HEK293T (cell line): ENCODE data around the gene THSD4.

Experiments used
- ARNT ChIP-seq: fragments of 450-650 bp; IDR thresholded peaks from 2 replicates; pipeline ENCODE4 v1.6.1; 2017; ENCODE audit warnings: mild to moderate bottlenecking
- FOXA1 ChIP-seq: fragments of 450-650 bp; IDR thresholded peaks from 2 replicates; pipeline ENCODE4 v1.6.1; 2016; ENCODE audit warnings: mild to moderate bottlenecking
- FOXK2 ChIP-seq: fragments of 450-650 bp; IDR thresholded peaks from 2 replicates; pipeline ENCODE4 v1.6.1; 2016; ENCODE audit warnings: mild to moderate bottlenecking
- SP1 ChIP-seq: fragments of 450-650 bp; IDR thresholded peaks from 2 replicates; pipeline ENCODE4 v1.6.1; 2017
- SUZ12 ChIP-seq: fragments of 450-650 bp; IDR thresholded peaks from 2 replicates; pipeline ENCODE4 v1.6.1; 2016; ENCODE audit warnings: mild to moderate bottlenecking

GRCh38 chr15:71139241-71139640 lies 24.0 kb downstream of the THSD4 start:
- TF ChIP-seq FOXA1 (no peak), SP1 (no peak), FOXK2 (no peak), ARNT (no peak), SUZ12 (no peak)
